Measurements from ENCODE around the gene FRMD4B. TPM values are rescaled to one million over a fixed set of nuclear protein-coding genes. Genes with fewer than 3 reads are reported as not detected.

The FRMD4B gene
- total RNA-seq, 1 donor from 2014 or later = 140 TPM

DNA sequence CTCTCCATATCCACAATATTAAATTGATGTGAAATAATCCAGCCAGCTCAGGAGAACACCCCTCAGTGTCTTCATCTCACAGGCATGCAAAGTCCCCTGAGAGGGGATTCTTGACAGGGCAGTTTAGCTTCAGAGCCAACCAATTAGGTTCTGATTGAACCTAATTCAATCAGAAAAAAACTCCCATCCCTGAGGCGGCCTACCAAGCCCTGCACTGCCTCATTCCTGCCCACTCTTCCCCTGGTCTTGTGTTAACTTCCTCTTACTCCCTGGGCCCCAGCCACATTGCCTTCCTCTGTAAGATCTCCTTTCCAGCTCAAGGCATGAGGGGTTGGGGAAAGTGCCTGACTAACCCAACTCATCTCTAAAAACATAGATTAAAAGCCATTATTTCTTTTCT is 46.1 kb downstream of the FRMD4B start:
- Mint-ChIP-seq H3K4me3 (no peak overlapping the region), H3K36me3 (no peaks in the 10 kb centered on the region), H3K4me1 (no peaks in the 10 kb centered on the region), H3K27ac (no peak overlapping the region), H3K27me3 (ENCODE audit: low read depth) (no peaks in the 10 kb centered on the region), H3K9me3 (peaks cover 6% of the 10 kb centered on the region)
- no peak for DNase-seq (ENCODE audit: low spot score in 2 of 2, unreplicated experiment in 2 of 2)
- TF ChIP-seq, protein P1, sequence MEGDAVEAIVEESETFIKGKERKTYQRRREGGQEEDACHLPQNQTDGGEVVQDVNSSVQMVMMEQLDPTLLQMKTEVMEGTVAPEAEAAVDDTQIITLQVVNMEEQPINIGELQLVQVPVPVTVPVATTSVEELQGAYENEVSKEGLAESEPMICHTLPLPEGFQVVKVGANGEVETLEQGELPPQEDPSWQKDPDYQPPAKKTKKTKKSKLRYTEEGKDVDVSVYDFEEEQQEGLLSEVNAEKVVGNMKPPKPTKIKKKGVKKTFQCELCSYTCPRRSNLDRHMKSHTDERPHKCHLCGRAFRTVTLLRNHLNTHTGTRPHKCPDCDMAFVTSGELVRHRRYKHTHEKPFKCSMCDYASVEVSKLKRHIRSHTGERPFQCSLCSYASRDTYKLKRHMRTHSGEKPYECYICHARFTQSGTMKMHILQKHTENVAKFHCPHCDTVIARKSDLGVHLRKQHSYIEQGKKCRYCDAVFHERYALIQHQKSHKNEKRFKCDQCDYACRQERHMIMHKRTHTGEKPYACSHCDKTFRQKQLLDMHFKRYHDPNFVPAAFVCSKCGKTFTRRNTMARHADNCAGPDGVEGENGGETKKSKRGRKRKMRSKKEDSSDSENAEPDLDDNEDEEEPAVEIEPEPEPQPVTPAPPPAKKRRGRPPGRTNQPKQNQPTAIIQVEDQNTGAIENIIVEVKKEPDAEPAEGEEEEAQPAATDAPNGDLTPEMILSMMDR (IDR thresholded peaks at IDR 0.05; ENCODE audit: unreplicated experiment) = no peak

DNA sequence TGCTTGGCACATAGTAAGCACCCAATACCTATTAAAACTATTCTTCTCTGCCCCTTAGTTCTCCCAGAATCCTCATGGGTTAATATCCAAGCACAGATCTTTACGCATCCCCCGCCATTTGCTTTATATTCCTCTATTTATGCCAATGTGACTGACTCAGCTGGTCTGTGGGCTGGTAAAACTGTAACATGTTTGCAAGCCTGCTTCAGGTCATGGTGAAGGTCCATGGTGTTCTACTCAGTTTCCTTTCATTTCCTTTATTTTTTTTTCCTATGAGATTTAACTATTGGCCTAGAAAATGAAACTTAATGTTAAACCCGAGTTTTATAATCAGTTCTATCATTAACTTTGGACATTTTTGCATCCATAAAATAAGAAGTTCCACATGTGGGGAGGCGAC is 47.0 kb downstream of the FRMD4B start:
- Mint-ChIP-seq H3K27me3 (ENCODE audit: low read depth) (no peaks in the 10 kb centered on the region), H3K4me3 (no peak overlapping the region), H3K36me3 (no peaks in the 10 kb centered on the region), H3K27ac (no peak overlapping the region), H3K4me1 (no peaks in the 10 kb centered on the region), H3K9me3 (peaks cover 6% of the 10 kb centered on the region)
- DNase-seq (ENCODE audit: low spot score in 2 of 2, unreplicated experiment in 2 of 2) = no peak
- TF ChIP-seq, protein P1 (IDR thresholded peaks at IDR 0.05; ENCODE audit: unreplicated experiment) = no peak

DNA sequence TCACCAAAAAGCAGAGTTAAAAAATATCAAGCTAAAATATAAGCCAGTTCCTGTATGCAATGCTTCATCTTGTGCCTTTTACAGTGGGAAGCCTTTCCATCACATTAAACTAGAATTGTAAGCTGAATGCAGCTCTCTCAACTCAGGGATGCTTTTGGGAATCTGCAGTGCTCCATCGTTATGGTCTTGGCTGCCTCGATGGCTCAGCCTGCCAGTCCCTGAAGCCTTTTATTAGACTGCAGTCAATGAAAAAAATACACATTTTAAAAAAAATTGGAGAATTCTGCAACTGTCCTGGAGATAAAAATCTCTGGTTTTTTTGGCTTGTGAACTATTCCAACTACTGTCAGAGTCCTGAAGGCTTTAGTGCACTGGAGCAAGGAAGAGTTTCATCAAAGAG is 53.0 kb downstream of the FRMD4B start:
- Mint-ChIP-seq H3K4me3 (no peak overlapping the region), H3K4me1 (no peaks in the 10 kb centered on the region), H3K27me3 (ENCODE audit: low read depth) (no peaks in the 10 kb centered on the region), H3K9me3 (peaks cover 6% of the 10 kb centered on the region), H3K36me3 (no peaks in the 10 kb centered on the region), H3K27ac (no peak overlapping the region)
- TF ChIP-seq, protein P1 (IDR thresholded peaks at IDR 0.05; ENCODE audit: unreplicated experiment) = no peak
- DNase-seq (ENCODE audit: low spot score in 2 of 2, unreplicated experiment in 2 of 2) = no peak

DNA sequence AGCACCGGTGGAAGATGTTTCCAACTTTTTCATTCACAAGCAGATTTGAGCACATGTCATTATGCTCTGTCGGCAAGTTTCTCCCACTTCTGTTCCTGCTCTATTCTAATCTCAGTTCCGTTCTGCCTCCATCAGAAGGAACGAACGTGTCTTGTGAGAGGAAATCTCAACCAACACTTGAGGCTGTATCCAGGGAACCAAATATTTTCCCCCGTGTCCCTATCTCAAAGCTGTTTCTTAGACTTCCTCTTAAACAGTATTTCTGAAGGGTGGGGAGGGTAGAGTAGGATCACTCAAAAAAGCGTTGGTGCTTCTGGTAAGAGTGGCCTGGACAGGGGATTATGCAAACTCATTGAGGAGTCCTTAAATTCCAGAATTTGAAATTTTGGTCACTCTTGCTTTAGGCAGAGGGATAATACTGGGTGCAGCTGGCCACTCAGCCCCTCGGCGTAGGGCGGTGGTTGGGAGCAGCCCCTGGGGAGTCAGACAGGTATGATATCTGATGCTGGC is 54.9 kb downstream of the FRMD4B start:
- Mint-ChIP-seq H3K27ac (no peak overlapping the region), H3K9me3 (peaks cover under 1% of the 10 kb centered on the region), H3K27me3 (ENCODE audit: low read depth) (no peaks in the 10 kb centered on the region), H3K36me3 (no peaks in the 10 kb centered on the region), H3K4me3 (no peak overlapping the region), H3K4me1 (peaks cover 2% of the 10 kb centered on the region)
- no peak for DNase-seq (ENCODE audit: low spot score in 2 of 2, unreplicated experiment in 2 of 2)
- TF ChIP-seq, protein P1 (IDR thresholded peaks at IDR 0.05; ENCODE audit: unreplicated experiment) = no peak

DNA sequence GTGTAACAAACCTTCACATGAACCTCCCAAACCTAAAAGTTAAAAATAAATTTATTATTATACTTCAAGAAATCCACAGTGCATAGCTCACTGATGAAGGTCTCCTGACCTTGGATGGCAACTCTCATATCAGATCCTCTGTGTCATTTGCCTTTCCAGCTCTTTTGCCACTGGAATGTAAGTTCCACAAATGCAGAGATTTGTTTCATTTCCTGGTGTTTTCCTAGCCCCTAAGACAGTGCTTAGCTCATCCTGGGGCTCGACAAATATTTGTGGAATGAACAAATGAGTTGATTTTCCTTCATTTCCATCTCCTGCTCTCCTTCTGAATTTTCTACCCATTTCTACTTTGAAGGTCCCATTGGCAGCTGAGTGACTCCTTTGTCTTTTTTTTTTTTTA is 56.0 kb downstream of the FRMD4B start:
- Mint-ChIP-seq H3K9me3 (no peaks in the 10 kb centered on the region), H3K4me1 (peaks cover 2% of the 10 kb centered on the region), H3K27ac (no peak overlapping the region), H3K27me3 (ENCODE audit: low read depth) (no peaks in the 10 kb centered on the region), H3K36me3 (no peaks in the 10 kb centered on the region), H3K4me3 (no peak overlapping the region)
- DNase-seq (ENCODE audit: low spot score in 2 of 2, unreplicated experiment in 2 of 2) = no peak
- TF ChIP-seq, protein P1 (IDR thresholded peaks at IDR 0.05; ENCODE audit: unreplicated experiment) = no peak

DNA sequence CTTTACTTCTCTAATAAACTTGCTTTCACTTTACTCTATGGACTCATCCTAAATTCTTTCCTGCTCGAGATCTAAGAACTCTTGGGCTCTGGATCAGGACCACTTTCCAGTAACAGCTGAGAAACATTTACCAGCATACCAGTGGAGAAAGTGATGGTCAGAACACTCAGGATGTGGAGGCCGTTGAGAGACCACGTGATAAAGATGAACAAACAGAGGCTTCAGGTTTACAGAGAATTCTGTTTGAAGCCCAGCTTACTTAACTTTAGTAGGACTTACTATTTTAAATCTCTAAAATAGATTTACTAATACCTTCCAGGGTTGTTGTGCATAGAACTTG is 57.0 kb downstream of the FRMD4B start:
- Mint-ChIP-seq H3K27me3 (ENCODE audit: low read depth) (no peaks in the 10 kb centered on the region), H3K36me3 (no peaks in the 10 kb centered on the region), H3K4me1 (peaks cover 2% of the 10 kb centered on the region), H3K9me3 (no peaks in the 10 kb centered on the region), H3K27ac (no peak overlapping the region), H3K4me3 (no peak overlapping the region)
- TF ChIP-seq, protein P1 (IDR thresholded peaks at IDR 0.05; ENCODE audit: unreplicated experiment) = no peak
- no peak for DNase-seq (ENCODE audit: low spot score in 2 of 2, unreplicated experiment in 2 of 2)

All from mesothelial cell of epicardium (in vitro differentiated cells).